GM06990 (cell line): ENCODE results near the gene SELPLG.

Source experiments
- DNase-seq: peaks from one replicate; pipeline ENCODE4 v3.0.0-alpha.2; 2011; ENCODE audit not compliant: insufficient read length; ENCODE audit errors: extremely low read depth
- H3K27me3 ChIP-seq: replicated peaks from 2 replicates; pipeline ENCODE4 v1.6.0; 2011; ENCODE audit warnings: low read length; ENCODE audit not compliant: control insufficient read depth, insufficient read depth
- H3K36me3 ChIP-seq: 2 replicates; pipeline ENCODE4 v1.5.1; 2011; ENCODE audit warnings: low read length; ENCODE audit not compliant: control insufficient read depth, insufficient read depth
- H3K4me3 ChIP-seq: replicated peaks from 2 replicates; pipeline ENCODE4 v1.5.1; 2011; ENCODE audit warnings: low read depth, mild to moderate bottlenecking, control low read depth, low read length
- CTCF ChIP-seq: IDR thresholded peaks from 2 replicates; pipeline ENCODE4 v1.5.1; 2011; ENCODE audit warnings: low read length, control low read depth, mild to moderate bottlenecking, inconsistent platforms; ENCODE audit not compliant: insufficient read depth, poor library complexity, severe bottlenecking

The SELPLG gene

GRCh38 chr12:108589840-108590229 lies 43.9 kb downstream of the SELPLG start:
- no peak overlapping the region for H3K4me3 ChIP-seq
- no peak for TF ChIP-seq CTCF
- H3K36me3 ChIP-seq: no peaks in the 10 kb centered on the region
- H3K27me3 ChIP-seq: no peaks in the 10 kb centered on the region
- no peak for DNase-seq

GRCh38 chr12:108589028-108589839 lies 44.5 kb downstream of the SELPLG start:
- DNase-seq: no peak
- TF ChIP-seq CTCF: no peak
- Histone ChIP-seq H3K27me3 (no peaks in the 10 kb centered on the region), H3K36me3 (no peaks in the 10 kb centered on the region), H3K4me3 (no peak overlapping the region)

DNA sequence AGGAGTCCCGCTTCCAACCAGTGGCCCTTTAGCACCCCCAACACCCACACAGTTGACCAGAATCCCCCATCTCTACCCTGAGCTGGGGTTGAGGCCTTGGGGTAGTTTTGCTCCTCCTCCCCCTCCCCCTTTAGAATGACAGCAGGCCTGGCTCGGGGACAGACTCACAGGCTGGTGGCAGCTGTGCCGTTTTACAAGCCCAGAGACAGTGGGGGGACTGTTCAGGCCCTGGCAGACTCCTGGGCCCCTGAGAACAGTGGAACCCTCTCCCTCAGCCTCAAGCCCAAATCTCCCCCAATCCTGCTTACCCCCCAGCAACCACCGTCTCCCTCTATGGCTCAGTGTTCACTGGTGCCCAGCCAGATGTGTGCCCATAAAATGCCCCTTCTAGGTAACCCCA lies 45.9 kb downstream of the SELPLG start:
- Histone ChIP-seq H3K4me3 (no peak overlapping the region), H3K27me3 (no peaks in the 10 kb centered on the region), H3K36me3 (no peaks in the 10 kb centered on the region)
- DNase-seq: no peak
- TF ChIP-seq CTCF: no peak

DNA sequence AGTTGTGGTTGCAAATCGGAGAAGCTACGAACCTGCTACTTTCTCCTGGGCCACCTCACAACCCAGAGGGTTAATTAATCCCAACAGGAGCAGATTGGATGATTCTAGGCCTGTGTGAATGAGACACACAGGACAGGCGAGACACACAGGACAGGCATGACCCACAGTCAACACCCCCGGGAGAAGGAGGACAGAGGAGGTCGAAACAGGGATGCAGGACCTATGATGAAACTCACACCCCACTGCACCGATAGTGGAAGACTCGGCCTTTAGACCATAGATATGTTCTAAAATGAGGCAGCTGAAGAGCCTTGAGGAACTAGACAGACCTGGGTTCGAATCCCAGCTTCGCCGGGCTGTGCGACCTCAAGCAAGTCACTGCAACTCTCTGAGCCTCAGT lies 47.4 kb downstream of the SELPLG start:
- Histone ChIP-seq H3K27me3 (no peaks in the 10 kb centered on the region), H3K4me3 (no peak overlapping the region), H3K36me3 (no peaks in the 10 kb centered on the region)
- no peak for TF ChIP-seq CTCF
- DNase-seq: no peak

GRCh38 chr12:108585864-108586263 lies 47.8 kb downstream of the SELPLG start:
- no peak for DNase-seq
- no peak overlapping the region for H3K4me3 ChIP-seq
- no peak for TF ChIP-seq CTCF
- H3K27me3 ChIP-seq: no peaks in the 10 kb centered on the region
- no peaks in the 10 kb centered on the region for H3K36me3 ChIP-seq
